H1 (cell line): Measurements from ENCODE around the gene SERINC5. TPM values are rescaled to one million over a fixed set of nuclear protein-coding genes. Genes with fewer than 3 reads are reported as not detected.

ENCODE experiments used
- CTCF ChIA-PET: fragments of 300-600 bp; sonication (Branson Sonifier 250); formaldehyde crosslinking; loops from one replicate; lab custom pipeline; 2021; ENCODE audit not compliant: partially characterized antibody; lab: Charles Lee
- POLR2A ChIA-PET: fragments of 300-600 bp; sonication (Branson Sonifier 250); formaldehyde crosslinking; loops from one replicate; lab custom pipeline; 2021; ENCODE audit warnings: inconsistent platforms; ENCODE audit not compliant: partially characterized antibody; lab: Charles Lee
- DNase-seq, 2 experiments: peaks; one replicate each; pipeline versions ENCODE4 v3.0.0 to v3.0.0-alpha.2; 2010 to 2022; ENCODE audit warnings: low spot score in 2 of 2, low read depth in 1 of 2, mixed read lengths in 1 of 2
- FAIRE-seq: peaks from 2 replicates; lab custom pipeline; 2011; peaks lifted over from hg19 to GRCh38; lab: Jason Lieb, UNC
- H2AFZ ChIP-seq: 2 replicates; pipeline ENCODE4 v1.8.1; 2012; ENCODE audit warnings: low read length, inconsistent platforms
- H2AK5ac ChIP-seq: 2 replicates; pipeline ENCODE4 v1.6.1; 2013; ENCODE audit warnings: low read depth, low read length
- H2BK120ac ChIP-seq: replicated peaks from 2 replicates; pipeline ENCODE3; 2013; ENCODE audit warnings: low read depth, low read length, inconsistent platforms
- H2BK12ac ChIP-seq: 2 replicates; pipeline ENCODE4 v1.6.1; 2013; ENCODE audit warnings: low read depth, low read length
- H2BK15ac ChIP-seq: 2 replicates; pipeline ENCODE4 v1.6.1; 2013; ENCODE audit warnings: low read length
- H2BK20ac ChIP-seq: 2 replicates; pipeline ENCODE4 v1.6.1; 2013; ENCODE audit warnings: low read length
- H2BK5ac ChIP-seq: 2 replicates; pipeline ENCODE4 v1.6.1; 2013; ENCODE audit warnings: low read depth, low read length
- H3K14ac ChIP-seq: 2 replicates; pipeline ENCODE4 v1.6.1; 2013; ENCODE audit warnings: inconsistent platforms; ENCODE audit not compliant: insufficient read length
- H3K18ac ChIP-seq: 2 replicates; pipeline ENCODE4 v1.6.1; 2013; ENCODE audit warnings: low read length; ENCODE audit errors: extremely low read depth
- H3K23ac ChIP-seq: 2 replicates; pipeline ENCODE4 v1.6.1; 2013; ENCODE audit warnings: inconsistent platforms; ENCODE audit not compliant: insufficient read length
- H3K23me2 ChIP-seq: 2 replicates; pipeline ENCODE4 v1.6.1; 2013; ENCODE audit warnings: low read depth, low read length
- H3K27ac ChIP-seq: 2 replicates; pipeline ENCODE4 v1.6.1; 2011; ENCODE audit warnings: low read depth, low read length, inconsistent platforms
- H3K27me3 ChIP-seq, 4 experiments: replicated peaks in 1 of 4; 1 replicate in 1 of 4; 2 replicates in 3 of 4; pipeline versions ENCODE4 v1.6.1 to v1.8.1; 2011 to 2013; ENCODE audit warnings: low read length in 3 of 4, mild to moderate bottlenecking in 3 of 4, inconsistent platforms in 2 of 4, mixed read lengths in 2 of 4, moderate library complexity in 1 of 4; ENCODE audit not compliant: control insufficient read depth in 3 of 4, insufficient read depth in 3 of 4; ENCODE audit errors: extremely low read depth in 1 of 4
- H3K36me3 ChIP-seq, 4 experiments: 2 replicates each; pipeline versions ENCODE4 v1.6.1 to v1.8.1; 2011 to 2013; ENCODE audit warnings: mild to moderate bottlenecking in 4 of 4, low read length in 3 of 4, moderate library complexity in 2 of 4, control low read depth in 1 of 4, inconsistent platforms in 1 of 4; ENCODE audit not compliant: insufficient read depth in 4 of 4, control insufficient read depth in 2 of 4
- H3K4ac ChIP-seq: replicated peaks from 2 replicates; pipeline ENCODE3; 2013; ENCODE audit warnings: low read length, low read depth, mixed read lengths, inconsistent platforms; ENCODE audit not compliant: insufficient read length
- H3K4me1 ChIP-seq, 4 experiments: replicated peaks in 1 of 4; 1 replicate in 1 of 4; 2 replicates in 3 of 4; pipeline versions ENCODE4 v1.6.1 to v1.8.1; 2011 to 2013; ENCODE audit warnings: low read length in 3 of 4, inconsistent platforms in 2 of 4, mixed read lengths in 1 of 4; ENCODE audit not compliant: insufficient read depth in 4 of 4, control insufficient read depth in 3 of 4
- H3K4me2 ChIP-seq, 2 experiments: 2 replicates each; pipeline versions ENCODE4 v1.6.1 to v1.8.1; 2011 to 2013; ENCODE audit warnings: low read depth in 2 of 2, low read length in 2 of 2, control low read depth in 1 of 2, inconsistent platforms in 1 of 2, mild to moderate bottlenecking in 1 of 2; ENCODE audit not compliant: insufficient read depth in 1 of 2
- H3K4me3 ChIP-seq, 4 experiments: fragments of 200-600, 300-600 bp in 1 of 4; sonication (generic), shearing (Covaris generic), sonication (Bioruptor Twin) in 1 of 4; 2 replicates each; pipeline versions ENCODE4 v1.5.1 to v1.8.1; 2011 to 2016; ENCODE audit warnings: low read length in 4 of 4, low read depth in 3 of 4, control low read depth in 2 of 4, inconsistent platforms in 2 of 4, mild to moderate bottlenecking in 2 of 4, mixed read lengths in 1 of 4, moderate library complexity in 1 of 4; ENCODE audit not compliant: insufficient read depth in 2 of 4; ENCODE audit errors: extremely low read depth in 1 of 4
- H3K56ac ChIP-seq: replicated peaks from 2 replicates; pipeline ENCODE3; 2013; ENCODE audit warnings: low read depth, mild to moderate bottlenecking, mixed read lengths, low read length, inconsistent platforms; ENCODE audit not compliant: insufficient read length
- H3K79me1 ChIP-seq: 2 replicates; pipeline ENCODE4 v1.6.1; 2013; ENCODE audit warnings: low read depth, low read length, control low read depth
- H3K79me2 ChIP-seq, 2 experiments: 2 replicates each; pipeline versions ENCODE4 v1.6.1 to v1.8.1; 2012 to 2013; ENCODE audit warnings: low read length in 2 of 2, mild to moderate bottlenecking in 2 of 2, inconsistent platforms in 1 of 2; ENCODE audit not compliant: insufficient read depth in 2 of 2, control insufficient read depth in 1 of 2
- H3K9ac ChIP-seq, 4 experiments: replicated peaks in 1 of 4; 1 replicate in 1 of 4; 2 replicates in 3 of 4; pipeline versions ENCODE4 v1.6.1 to v1.8.1; 2011 to 2013; ENCODE audit warnings: low read depth in 3 of 4, low read length in 3 of 4, control low read depth in 2 of 4, mild to moderate bottlenecking in 2 of 4, moderate library complexity in 2 of 4, inconsistent platforms in 1 of 4; ENCODE audit errors: extremely low read depth in 1 of 4
- H3K9me3 ChIP-seq, 2 experiments: 2 replicates each; pipeline versions ENCODE4 v1.6.1 to v1.8.1; 2012 to 2013; ENCODE audit warnings: mild to moderate bottlenecking in 2 of 2, moderate library complexity in 2 of 2, control low read depth in 1 of 2, inconsistent platforms in 1 of 2, low read depth in 1 of 2, low read length in 1 of 2, mixed read lengths in 1 of 2; ENCODE audit not compliant: insufficient read depth in 2 of 2
- H4K20me1 ChIP-seq, 2 experiments: replicated peaks in 1 of 2; 2 replicates each; pipeline versions ENCODE3 to v1.8.1; 2011 to 2013; ENCODE audit warnings: inconsistent platforms in 2 of 2, low read length in 2 of 2, mild to moderate bottlenecking in 1 of 2; ENCODE audit not compliant: insufficient read depth in 2 of 2, control insufficient read depth in 1 of 2
- H4K5ac ChIP-seq: 2 replicates; pipeline ENCODE4 v1.6.1; 2013; ENCODE audit warnings: low read length, low read depth, mixed read lengths, inconsistent platforms; ENCODE audit not compliant: insufficient read length
- H4K8ac ChIP-seq: 2 replicates; pipeline ENCODE4 v1.8.0; 2013; ENCODE audit warnings: mild to moderate bottlenecking, moderate library complexity, low read length, inconsistent platforms; ENCODE audit not compliant: insufficient read depth; ENCODE audit errors: extremely low read depth
- H4K91ac ChIP-seq: replicated peaks from 2 replicates; pipeline ENCODE3; 2013; ENCODE audit warnings: low read length, mixed read lengths, inconsistent platforms; ENCODE audit not compliant: insufficient read length
- PHF8 ChIP-seq: fragments of 200-600 bp; sonication (generic); conservative IDR thresholded peaks from 2 replicates; pipeline ENCODE4 v1.7.1; 2012; ENCODE audit warnings: low read depth, mild to moderate bottlenecking, inconsistent platforms, low read length, moderate library complexity
- WGBS, 2 experiments: shearing (Covaris generic) in 1 of 2; methylation state at CpG; one replicate each; pipeline versions ENCODE4 v1.1.6 to v1.1.7; 2013 to 2015; ENCODE audit warnings: low lambda C conversion rate in 2 of 2, mixed read lengths in 2 of 2, inconsistent platforms in 1 of 2, low coverage in 1 of 2, missing lambda C conversion rate in 1 of 2; ENCODE audit not compliant: insufficient replicate concordance in 2 of 2, insufficient coverage in 1 of 2, insufficient read length in 1 of 2; ENCODE audit errors: extremely low coverage in 1 of 2, missing lambda C conversion rate in 1 of 2; 5-methylcytosine and 5-hydroxymethylcytosine counted together
- polyA plus RNA-seq, 7 experiments: library from polyadenylated mRNA; depleted of rRNA in 3 of 7; stranded (reverse) in 5 of 7; unstranded in 2 of 7; fragments of >200 nt in 5 of 7; fragments of 200-250 nt in 2 of 7; gene quantifications; 1 replicate in 5 of 7; 2 replicates in 1 of 7; 4 replicates in 1 of 7; pipeline versions ENCODE4 v1.2.1 to v1.2.3, GENCODE V29; 2011 to 2013; ENCODE audit warnings: missing spikeins in 2 of 7, mixed read lengths in 2 of 7
- total RNA-seq: library from RNA; stranded (reverse); fragmentation: NEBNext Ultra II Directional; extraction: Animal tissue kit (Norgen Biotek cat#: 25700); gene quantifications from 2 replicates; pipeline ENCODE4 v1.2.1, GENCODE V29; 2021

Gene SERINC5
- total and polyA plus RNA-seq, 2 of the 8 experiments (the other 6 are each of a cell fraction or from before 2014, with no cell fraction given) = 32.2 to 149 TPM

DNA sequence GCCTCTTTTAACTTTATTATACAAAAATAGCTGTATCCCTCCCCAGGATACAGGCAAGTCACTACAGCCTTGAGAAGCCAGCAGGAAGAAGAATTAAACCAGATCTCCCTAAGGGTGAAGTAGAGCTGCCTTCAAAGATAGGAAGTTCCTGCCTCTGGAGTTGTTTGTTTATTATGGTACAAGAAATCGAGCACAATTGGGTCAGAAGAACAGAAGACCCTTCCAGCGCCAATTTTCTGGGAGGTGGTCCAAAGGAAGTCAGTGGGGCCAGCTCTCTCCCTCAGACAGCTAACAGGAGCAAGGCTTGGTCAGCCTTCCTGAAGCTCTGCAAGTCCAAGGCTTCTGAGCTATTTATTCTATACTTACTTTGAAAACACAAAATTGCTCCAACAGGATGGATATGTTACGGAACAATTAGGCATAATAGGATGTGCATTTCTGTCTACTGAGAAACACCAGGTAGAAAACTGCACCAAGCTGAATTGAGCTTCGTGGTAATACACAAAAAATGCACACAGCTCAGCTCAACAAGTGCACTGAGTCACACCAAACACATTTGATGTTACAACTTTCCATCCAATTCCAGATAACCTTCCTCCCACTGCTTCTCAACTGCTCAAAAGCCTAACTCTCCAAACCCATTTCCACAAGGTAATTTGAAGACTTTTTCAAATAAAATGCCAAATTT, 16.0 kb downstream of the SERINC5 start:
- H3K4ac ChIP-seq = no peak overlapping the region
- H3K14ac ChIP-seq = no peak overlapping the region
- no peak for DNase-seq
- no peak overlapping the region for H2BK15ac ChIP-seq
- peaks cover 0 to 22% (median 9%) of the 10 kb centered on the region in 4 experiments; a peak in 3 of 8 replicates for H3K36me3 ChIP-seq
- TF ChIP-seq PHF8 = no peak
- H3K27ac ChIP-seq = no peak overlapping the region
- H4K5ac ChIP-seq = no peak overlapping the region
- H2BK120ac ChIP-seq = no peak overlapping the region
- peaks cover 35 to 96% of the 10 kb centered on the region in 2 experiments for H3K79me2 ChIP-seq
- H2AFZ ChIP-seq = no peak overlapping the region
- no peak overlapping the region for H2BK20ac ChIP-seq
- FAIRE-seq = no peak
- H3K4me2 ChIP-seq = no peak overlapping the region; a peak in 1 of 4 replicates
- peaks cover 8 to 16% of the 10 kb centered on the region in 2 experiments for H3K9me3 ChIP-seq
- H3K4me3 ChIP-seq = no peak overlapping the region
- no peak overlapping the region for H4K91ac ChIP-seq
- no peaks in the 10 kb centered on the region for H3K27me3 ChIP-seq
- no peak overlapping the region for H2BK5ac ChIP-seq
- 93% methylated on average over 4 of the region's 4 CpGs; no CpG with 5 or more reads in 1 of the 2 experiments for WGBS, 2 experiments
- peaks cover 2 to 21% (median 7%) of the 10 kb centered on the region in 4 experiments; a peak in 6 of 7 replicates for H3K4me1 ChIP-seq
- ChIA-PET CTCF (interaction anchor here (0.5 to 0.7 kb wide), 3 partner anchors 28 to 148 kb away, joined by 3 read pairs; no protein-coding TSS in a partner anchor), POLR2A (interaction anchor here (1.0 to 1.9 kb wide), 3 partner anchors 16 to 19 kb away, joined by 3 to 8 read pairs (median 4); partner anchors contain the start of gene SERINC5)
- H3K9ac ChIP-seq = no peak overlapping the region
- peaks cover 2 to 7% of the 10 kb centered on the region in 2 experiments for H4K20me1 ChIP-seq
- no peak overlapping the region for H3K56ac ChIP-seq
- H3K18ac ChIP-seq = no peak overlapping the region
- no peak overlapping the region for H2AK5ac ChIP-seq
- H3K23me2 ChIP-seq = no peaks in the 10 kb centered on the region
- H3K79me1 ChIP-seq = peaks cover 5% of the 10 kb centered on the region
- H4K8ac ChIP-seq = no peak overlapping the region
- no peak overlapping the region for H2BK12ac ChIP-seq
- H3K23ac ChIP-seq = no peak overlapping the region
